H1 (cell line): ENCODE measurements around the gene MFGE8. TPM values are rescaled to one million over a fixed set of nuclear protein-coding genes. Genes with fewer than 3 reads are reported as not detected.

Experiments used
- ATF2 ChIP-seq: IDR thresholded peaks from 2 replicates; pipeline ENCODE4 v1.6.1; 2012; ENCODE audit warnings: low read length, inconsistent platforms
- JUND ChIP-seq: IDR thresholded peaks from 2 replicates; pipeline ENCODE4 v1.6.1; 2011; ENCODE audit warnings: mild to moderate bottlenecking, improper control_type of control experiment, low read length
- SIRT6 ChIP-seq: IDR thresholded peaks from one replicate; pipeline ENCODE4 v1.7.1; 2012; ENCODE audit warnings: low read length, inconsistent platforms
- polyA plus RNA-seq, 7 experiments: library from polyadenylated mRNA; depleted of rRNA in 3 of 7; stranded (reverse) in 5 of 7; unstranded in 2 of 7; fragments of >200 nt in 5 of 7; fragments of 200-250 nt in 2 of 7; gene quantifications; 1 replicate in 5 of 7; 2 replicates in 1 of 7; 4 replicates in 1 of 7; pipeline versions ENCODE4 v1.2.1 to v1.2.3, GENCODE V29; 2011 to 2013; ENCODE audit warnings: missing spikeins in 2 of 7, mixed read lengths in 2 of 7
- total RNA-seq: library from RNA; stranded (reverse); fragmentation: NEBNext Ultra II Directional; extraction: Animal tissue kit (Norgen Biotek cat#: 25700); gene quantifications from 2 replicates; pipeline ENCODE4 v1.2.1, GENCODE V29; 2021

Gene MFGE8
- total and polyA plus RNA-seq, 2 of the 8 experiments (the other 6 are each of a cell fraction or from before 2014, with no cell fraction given): 1,237 to 2,117 TPM

- no peak for TF ChIP-seq ATF2
- no peak for TF ChIP-seq SIRT6
- no peak for TF ChIP-seq JUND
These were observed 60.7 kb downstream of the MFGE8 start (continued) for GRCh38 chr15:88852476-88852875.
